Measurements from ENCODE around the gene PLA2G2D. TPM values are rescaled to one million over a fixed set of nuclear protein-coding genes. Genes with fewer than 3 reads are reported as not detected.

The PLA2G2D gene
- total RNA-seq, 1 donor from 2014 or later = not detected

- no peak for DNase-seq (ENCODE audit: low spot score)
- H3K36me3 Mint-ChIP-seq = no peaks in the 10 kb centered on the region
- H3K27ac ChIP-seq = no peak overlapping the region
- H3K27me3 ChIP-seq = no peaks in the 10 kb centered on the region
- H3K9me3 Mint-ChIP-seq = no peaks in the 10 kb centered on the region
- H3K4me2 ChIP-seq = no peak overlapping the region
- H3K79me2 ChIP-seq (ENCODE audit: low read depth) = no peaks in the 10 kb centered on the region
- H4K20me1 ChIP-seq (ENCODE audit: low read depth) = no peaks in the 10 kb centered on the region
- no peaks in the 10 kb centered on the region for H3K4me1 ChIP-seq
- H3K36me3 ChIP-seq = no peaks in the 10 kb centered on the region
- peaks cover 6% of the 10 kb centered on the region for H3K4me1 Mint-ChIP-seq
- H3F3A ChIP-seq (ENCODE audit: low read depth) = no peaks in the 10 kb centered on the region
- peaks cover 6% of the 10 kb centered on the region for H3K27me3 Mint-ChIP-seq (ENCODE audit: insufficient read depth, low read depth)
- H3K9me3 ChIP-seq (ENCODE audit: low read depth) = no peaks in the 10 kb centered on the region
- H3K4me3 Mint-ChIP-seq = no peak overlapping the region
- no peak overlapping the region for H3K9ac ChIP-seq
- TF ChIP-seq EZH2phosphoT487 (IDR thresholded peaks at IDR 0.05) (no peak), CTCF (IDR thresholded peaks at IDR 0.05) (no peak), EZH2 (IDR thresholded peaks at IDR 0.05) (no peak)
- no peak overlapping the region for H3K4me3 ChIP-seq
- no peak overlapping the region for H2AFZ ChIP-seq (replicated peaks)
- no peak overlapping the region for H3K27ac Mint-ChIP-seq
These were observed 11.5 kb downstream of the PLA2G2D start for GRCh38 chr1:20107796-20108195.

GRCh38 chr1:20107351-20107750 is 12.0 kb downstream of the PLA2G2D start:
- H3K27ac Mint-ChIP-seq = no peak overlapping the region
- no peaks in the 10 kb centered on the region for H3K27me3 ChIP-seq
- H3K4me3 Mint-ChIP-seq = no peak overlapping the region
- H3K9me3 Mint-ChIP-seq = no peaks in the 10 kb centered on the region
- DNase-seq (ENCODE audit: low spot score) = no peak
- peaks cover 6% of the 10 kb centered on the region for H3K4me1 Mint-ChIP-seq
- no peaks in the 10 kb centered on the region for H3K36me3 Mint-ChIP-seq
- H4K20me1 ChIP-seq (ENCODE audit: low read depth) = no peaks in the 10 kb centered on the region
- no peak overlapping the region for H3K9ac ChIP-seq
- H3K79me2 ChIP-seq (ENCODE audit: low read depth) = no peaks in the 10 kb centered on the region
- H3K27ac ChIP-seq = no peak overlapping the region
- H3K4me1 ChIP-seq = no peaks in the 10 kb centered on the region
- no peak overlapping the region for H2AFZ ChIP-seq (replicated peaks)
- no peaks in the 10 kb centered on the region for H3K36me3 ChIP-seq
- H3K9me3 ChIP-seq (ENCODE audit: low read depth) = no peaks in the 10 kb centered on the region
- H3K4me3 ChIP-seq = no peak overlapping the region
- H3K27me3 Mint-ChIP-seq (ENCODE audit: insufficient read depth, low read depth) = peaks cover 3% of the 10 kb centered on the region
- H3F3A ChIP-seq (ENCODE audit: low read depth) = no peaks in the 10 kb centered on the region
- TF ChIP-seq EZH2phosphoT487 (IDR thresholded peaks at IDR 0.05) (no peak), CTCF (IDR thresholded peaks at IDR 0.05) (no peak)
- no peak overlapping the region for H3K4me2 ChIP-seq

GRCh38 chr1:20105856-20106255 is 13.5 kb downstream of the PLA2G2D start:
- Mint-ChIP-seq H3K4me1 (peaks cover 6% of the 10 kb centered on the region), H3K27ac (no peak overlapping the region), H3K4me3 (no peak overlapping the region), H3K27me3 (ENCODE audit: insufficient read depth, low read depth) (peaks cover 5% of the 10 kb centered on the region), H3K36me3 (no peaks in the 10 kb centered on the region), H3K9me3 (no peaks in the 10 kb centered on the region)
- H2AFZ ChIP-seq (replicated peaks) = no peak overlapping the region
- no peak overlapping the region for H3K4me3 ChIP-seq
- no peaks in the 10 kb centered on the region for H3K4me1 ChIP-seq
- no peak for DNase-seq (ENCODE audit: low spot score)
- H3K79me2 ChIP-seq (ENCODE audit: low read depth) = no peaks in the 10 kb centered on the region
- no peak overlapping the region for H3K9ac ChIP-seq
- TF ChIP-seq EZH2 (IDR thresholded peaks at IDR 0.05) = no peak
- H3K27me3 ChIP-seq = no peaks in the 10 kb centered on the region
- H3K36me3 ChIP-seq = no peaks in the 10 kb centered on the region
- H4K20me1 ChIP-seq (ENCODE audit: low read depth) = no peaks in the 10 kb centered on the region
- H3K27ac ChIP-seq = no peak overlapping the region
- no peak overlapping the region for H3K4me2 ChIP-seq
- no peaks in the 10 kb centered on the region for H3F3A ChIP-seq (ENCODE audit: low read depth)
- no peaks in the 10 kb centered on the region for H3K9me3 ChIP-seq (ENCODE audit: low read depth)

- Histone ChIP-seq H3K9me3 (ENCODE audit: low read depth) (no peaks in the 10 kb centered on the region), H3K4me1 (no peaks in the 10 kb centered on the region), H3K4me3 (no peak overlapping the region), H3K9ac (no peak overlapping the region), H2AFZ (replicated peaks) (no peak overlapping the region), H3K79me2 (ENCODE audit: low read depth) (no peaks in the 10 kb centered on the region), H3F3A (ENCODE audit: low read depth) (no peaks in the 10 kb centered on the region), H4K20me1 (ENCODE audit: low read depth) (no peaks in the 10 kb centered on the region), H3K27me3 (no peaks in the 10 kb centered on the region), H3K36me3 (no peaks in the 10 kb centered on the region), H3K4me2 (no peak overlapping the region), H3K27ac (no peak overlapping the region)
- no peak overlapping the region for H3K27ac Mint-ChIP-seq
- TF ChIP-seq EZH2phosphoT487 (IDR thresholded peaks at IDR 0.05) (no peak), CTCF (IDR thresholded peaks at IDR 0.05) (no peak), EZH2 (IDR thresholded peaks at IDR 0.05) (no peak)
- DNase-seq (ENCODE audit: low spot score) = no peak
- no peaks in the 10 kb centered on the region for H3K36me3 Mint-ChIP-seq
- H3K9me3 Mint-ChIP-seq = peaks cover 4% of the 10 kb centered on the region
- no peaks in the 10 kb centered on the region for H3K4me1 Mint-ChIP-seq
- peaks cover 7% of the 10 kb centered on the region for H3K27me3 Mint-ChIP-seq (ENCODE audit: insufficient read depth, low read depth)
- no peak overlapping the region for H3K4me3 Mint-ChIP-seq
These were observed 16.5 kb downstream of the PLA2G2D start for GRCh38 chr1:20102875-20103274.
